ENCODE results near the gene STOM.

- TF ChIP-seq EP300 (IDR thresholded peaks at IDR 0.05) (no peak), POLR2A (IDR thresholded peaks at IDR 0.05) (no peak), CTCF (IDR thresholded peaks at IDR 0.05) (no peak), POLR2AphosphoS5 (IDR thresholded peaks at IDR 0.05) (no peak)
These were observed 16.6 kb upstream of the STOM start for GRCh38 chr9:121386442-121387175.
